ENCODE measurements around the gene OOSP4A.

The OOSP4A gene

DNA sequence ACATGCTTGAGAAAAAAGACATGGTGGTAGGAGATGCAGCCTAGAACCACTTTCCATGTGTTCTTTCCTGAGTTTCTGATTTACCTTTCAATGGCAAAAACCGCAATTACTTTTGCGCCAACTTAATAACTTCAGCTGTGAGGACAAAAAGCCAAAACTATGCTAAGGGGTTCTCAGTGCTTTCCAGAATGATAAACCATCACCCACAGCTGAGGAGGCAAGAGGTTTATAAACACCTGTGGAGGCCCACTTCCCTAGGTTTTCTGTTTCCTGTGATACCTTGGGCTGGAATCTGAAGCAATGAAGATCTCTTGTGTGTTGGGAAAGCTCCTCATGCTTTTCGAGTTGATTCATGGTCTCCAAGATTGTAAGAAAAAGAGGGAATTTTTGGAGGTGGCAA lies at the start of gene OOSP4A:
Gene OOSP4A (plus strand): TSS at position 301 of the 400 bp plus-strand sequence. CDS start 0 bp downstream, at position 301.
- DNase-seq: no peak

DNA sequence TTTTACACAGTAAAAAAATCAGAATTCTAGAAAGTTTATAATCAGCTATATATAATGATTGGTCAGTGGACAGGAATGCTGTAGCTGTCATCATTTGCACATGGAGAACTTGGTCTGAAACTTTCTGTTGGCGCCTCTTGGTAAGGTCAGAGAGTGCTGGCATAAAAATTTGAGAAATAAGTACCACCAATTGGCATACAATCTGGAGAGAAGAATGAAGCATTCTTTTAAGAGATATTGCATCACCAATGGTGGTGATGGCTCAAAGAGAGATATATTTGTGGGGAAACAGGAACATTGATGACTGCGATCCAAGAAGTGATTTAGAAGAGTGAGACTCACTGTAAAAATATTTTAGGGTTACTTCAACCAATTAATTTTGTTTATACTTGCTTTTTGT lies 45.4 kb upstream of the OOSP4A start:
- no peak for DNase-seq

DNA sequence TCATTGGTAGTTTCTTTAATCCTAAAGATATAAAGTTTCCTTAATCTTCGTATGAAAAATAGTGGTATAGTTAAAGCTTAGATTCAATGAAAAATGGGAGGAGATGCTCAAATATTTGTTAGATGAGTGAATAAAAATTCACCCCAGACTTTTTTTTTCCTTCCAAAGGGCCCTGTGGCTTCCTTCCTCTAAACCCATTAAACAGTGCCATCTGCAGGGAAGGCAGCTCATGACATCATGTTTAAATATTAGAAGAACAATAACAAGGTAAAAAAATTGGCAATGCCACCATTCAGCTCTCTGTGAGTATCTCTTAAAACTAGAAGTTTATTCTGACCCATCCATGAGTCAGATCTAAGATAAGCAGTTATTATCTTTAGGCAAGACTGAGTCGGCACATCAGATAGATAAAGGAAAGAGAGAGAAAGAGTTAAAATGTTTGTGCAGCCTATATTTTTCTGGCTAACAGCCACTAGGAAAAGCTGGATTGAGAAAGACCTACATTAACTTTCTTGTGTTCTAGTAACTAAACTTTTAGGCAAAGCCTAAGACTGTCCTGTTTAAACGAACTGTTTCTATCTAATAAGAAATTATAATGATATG lies 44.7 kb upstream of the OOSP4A start:
- no peak for DNase-seq

DNA sequence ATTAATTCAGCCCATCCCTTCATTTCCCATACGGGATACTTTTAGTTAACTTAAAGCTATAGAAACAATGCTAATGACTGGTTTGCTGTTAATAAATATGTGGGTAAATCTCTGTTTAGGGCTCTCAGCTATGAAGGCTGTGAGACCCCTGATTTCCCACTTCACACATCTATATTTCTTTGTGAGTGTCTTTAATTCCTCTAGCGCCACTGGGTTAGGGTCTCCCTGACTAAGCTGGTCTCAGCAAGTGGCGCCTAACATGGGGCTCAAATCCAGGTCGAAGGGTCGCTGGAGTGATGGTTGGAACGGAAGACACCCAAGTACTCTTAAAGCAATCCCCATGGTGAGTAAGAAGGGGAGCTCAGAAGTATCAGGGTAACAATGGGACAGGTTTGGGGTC lies 40.0 kb upstream of the OOSP4A start:
- DNase-seq: no peak

DNA sequence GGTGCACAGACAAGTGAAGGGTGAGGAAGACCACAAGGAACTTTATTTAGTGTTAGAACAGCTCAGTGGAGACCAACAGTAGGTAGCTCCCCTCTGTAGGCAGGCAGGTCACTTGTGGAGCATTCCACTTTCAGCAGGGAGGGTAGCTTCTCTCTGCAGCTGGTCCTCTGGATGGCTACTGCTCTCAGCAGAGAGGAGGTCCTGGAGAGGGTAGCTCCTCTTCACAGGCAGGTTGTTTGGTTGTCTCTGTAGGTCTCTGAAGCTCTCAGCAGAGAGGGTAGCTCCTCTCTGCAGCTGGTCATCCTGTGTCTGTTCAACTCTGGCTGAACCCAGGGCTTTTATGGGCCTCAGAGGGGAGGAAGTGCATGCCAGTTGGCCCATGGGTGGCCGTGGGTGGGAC lies 32.1 kb upstream of the OOSP4A start:
- DNase-seq: no peak

DNA sequence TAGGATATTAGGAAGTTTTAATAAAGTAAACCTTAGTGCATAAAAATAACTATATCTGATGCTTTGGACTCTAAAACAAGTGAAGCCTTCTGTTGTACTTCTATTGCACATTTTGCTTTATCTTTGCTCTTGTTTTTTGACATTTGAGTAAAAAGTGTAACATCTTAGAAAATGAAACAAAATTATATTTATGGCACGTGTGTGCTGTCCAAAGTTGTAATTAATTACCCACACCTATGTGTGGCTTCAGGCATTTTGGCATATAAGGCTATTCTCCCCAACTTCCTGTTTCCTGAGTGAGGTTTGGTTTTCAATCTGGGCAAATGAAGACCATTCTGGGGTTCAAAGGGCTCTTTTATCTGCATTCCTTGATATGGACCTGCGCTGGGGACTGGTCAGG lies 25.7 kb upstream of the OOSP4A start, which contains the start of gene OOSP1:
Gene OOSP1 (plus strand): TSS at position 301 of the 400 bp plus-strand sequence. CDS start 23 bp downstream, at position 324.
- no peak for DNase-seq

DNA sequence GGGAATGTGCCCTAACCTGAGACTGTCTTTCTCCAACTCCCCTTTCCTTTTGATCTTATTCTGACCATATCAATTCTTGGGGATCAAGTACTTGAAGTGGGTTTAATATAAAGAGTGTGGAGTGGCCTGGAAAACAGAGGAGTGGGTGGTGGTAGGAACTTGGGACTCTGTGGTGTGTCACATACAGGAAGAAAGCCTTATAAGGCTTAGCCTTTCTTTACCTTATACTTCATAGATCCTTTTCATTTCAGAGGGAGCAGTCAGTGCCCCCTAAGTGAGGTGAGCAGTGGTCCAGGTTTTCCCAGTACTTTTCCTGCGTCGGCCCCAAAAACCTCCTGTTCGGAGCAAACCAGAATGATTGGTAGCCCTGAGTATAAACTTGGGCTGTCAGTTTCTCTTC lies 25.1 kb upstream of the OOSP4A start:
- DNase-seq: no peak

DNA sequence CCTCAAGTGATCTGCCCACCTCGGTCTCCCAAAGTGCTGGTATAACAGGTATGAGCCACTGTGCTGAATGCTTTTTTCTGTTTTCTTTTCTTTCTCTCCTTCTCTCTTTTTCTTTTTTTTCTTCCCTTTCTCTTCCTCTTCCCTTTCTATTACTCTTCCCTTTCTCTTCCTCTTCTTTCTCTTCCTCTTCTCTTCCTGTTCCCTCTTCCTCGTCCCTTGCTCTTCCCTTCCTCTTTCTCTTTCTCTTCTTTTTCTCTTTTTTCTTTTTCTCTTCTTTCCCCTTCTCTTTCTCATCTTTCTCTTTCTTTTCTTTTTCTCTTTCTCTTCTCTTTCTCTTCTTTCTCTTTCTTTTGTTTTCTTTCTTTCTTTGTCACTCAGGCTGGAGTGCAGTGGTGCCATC lies 24.4 kb upstream of the OOSP4A start:
- DNase-seq: no peak

DNA sequence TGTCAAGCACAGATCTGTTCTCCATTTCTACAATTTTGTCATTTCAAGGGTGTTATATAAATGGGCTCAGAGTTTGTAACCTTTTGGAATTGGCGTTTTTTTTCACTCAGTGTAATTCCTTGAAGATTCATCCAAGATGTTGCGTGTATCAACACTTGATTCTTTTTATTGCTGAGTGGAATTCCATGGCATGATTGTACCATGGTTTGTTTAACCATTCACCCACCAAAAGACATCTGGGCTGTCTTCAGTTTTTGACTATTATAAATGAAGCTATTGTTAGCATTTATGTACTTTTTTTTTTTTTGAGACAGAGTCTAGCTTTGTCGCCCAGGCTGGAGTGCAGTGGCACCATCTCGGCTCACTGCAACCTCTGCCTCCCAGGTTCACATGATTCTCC lies 22.7 kb upstream of the OOSP4A start:
- DNase-seq: no peak

DNA sequence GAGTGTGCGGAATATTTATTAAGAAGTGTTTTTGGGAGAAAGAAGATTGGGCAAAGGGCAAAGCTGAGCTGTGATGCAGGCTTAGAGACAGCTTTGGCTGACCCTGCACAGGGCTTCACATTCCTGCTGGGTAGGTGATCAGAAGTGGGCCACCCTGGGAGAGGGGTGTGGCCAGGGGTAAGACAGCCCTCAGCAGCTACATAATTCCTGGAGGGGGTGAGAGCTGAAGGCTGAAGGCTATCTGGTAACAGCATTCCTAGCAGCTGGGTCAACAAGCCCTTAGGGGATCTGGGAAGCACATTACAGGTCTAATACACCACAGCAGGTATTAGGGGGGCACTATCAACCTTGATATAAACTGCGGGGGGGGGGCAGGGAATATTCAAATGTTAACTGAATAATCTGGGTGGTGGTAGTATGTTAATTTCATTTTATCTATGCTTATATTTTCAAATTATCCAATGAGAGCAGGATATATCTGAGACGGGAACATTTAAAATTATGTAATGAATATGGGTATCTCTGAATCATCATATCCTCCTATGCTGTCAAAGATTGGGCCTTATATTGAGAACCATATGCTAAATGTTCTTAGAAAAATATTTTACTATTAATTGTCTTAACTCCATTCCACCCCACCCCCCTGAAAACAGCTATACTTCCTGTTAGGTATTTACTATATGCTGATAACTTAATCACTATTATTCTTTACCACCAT lies 19.7 kb upstream of the OOSP4A start:
- DNase-seq: no peak

DNA sequence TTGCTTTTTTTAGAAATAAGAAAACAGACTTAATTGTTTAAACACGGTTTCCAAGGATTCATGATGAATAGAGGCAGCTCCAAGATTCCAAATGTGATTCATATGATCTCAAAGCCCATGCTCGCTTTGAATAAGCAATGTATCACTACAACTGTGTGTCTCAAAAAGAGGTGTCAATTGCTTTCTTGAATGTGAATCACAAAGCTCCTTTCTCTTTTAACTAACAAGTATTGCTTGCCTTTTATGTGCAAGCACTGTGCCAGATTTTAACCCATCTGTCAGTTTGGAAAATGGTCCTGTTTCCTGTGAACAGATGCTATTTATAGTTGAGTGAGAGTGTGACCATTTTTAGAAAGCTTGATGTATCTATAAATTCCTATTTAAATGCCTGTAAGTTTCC lies 19.1 kb upstream of the OOSP4A start:
- no peak for DNase-seq

DNA sequence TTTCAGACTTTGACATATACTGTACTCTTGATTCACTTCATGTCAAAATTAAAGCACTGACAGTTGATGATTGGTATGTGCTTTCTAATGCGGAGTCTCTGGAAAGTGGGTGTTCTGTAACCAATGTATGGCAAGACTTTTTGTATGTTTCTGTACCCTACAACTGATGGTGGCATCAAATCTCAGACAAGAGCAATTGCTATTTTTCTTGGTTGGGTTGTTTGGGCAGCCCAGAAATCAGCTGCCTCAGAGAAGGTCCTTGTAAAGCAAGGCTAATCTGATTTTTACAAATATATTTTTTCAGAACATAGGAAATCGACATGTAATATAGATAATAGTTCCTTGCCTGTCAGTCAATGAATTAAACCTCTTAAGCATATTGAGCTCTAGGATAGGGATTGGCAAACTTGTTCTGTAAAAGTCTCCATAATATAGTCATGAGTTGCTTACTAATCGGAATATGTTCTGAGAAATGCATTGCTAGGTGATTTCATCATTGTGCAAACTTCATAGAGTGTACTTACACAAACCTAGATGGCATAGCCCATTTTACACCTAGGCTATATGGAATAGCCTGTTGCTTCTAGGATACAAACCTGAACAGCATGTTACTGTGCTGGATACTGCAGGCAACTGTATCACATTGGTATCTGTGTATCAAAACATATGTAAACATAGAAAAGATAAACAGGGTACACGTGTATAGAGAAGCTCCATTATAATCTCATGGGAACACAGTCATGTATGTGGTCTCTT lies 10.2 kb upstream of the OOSP4A start:
- DNase-seq: no peak

DNA sequence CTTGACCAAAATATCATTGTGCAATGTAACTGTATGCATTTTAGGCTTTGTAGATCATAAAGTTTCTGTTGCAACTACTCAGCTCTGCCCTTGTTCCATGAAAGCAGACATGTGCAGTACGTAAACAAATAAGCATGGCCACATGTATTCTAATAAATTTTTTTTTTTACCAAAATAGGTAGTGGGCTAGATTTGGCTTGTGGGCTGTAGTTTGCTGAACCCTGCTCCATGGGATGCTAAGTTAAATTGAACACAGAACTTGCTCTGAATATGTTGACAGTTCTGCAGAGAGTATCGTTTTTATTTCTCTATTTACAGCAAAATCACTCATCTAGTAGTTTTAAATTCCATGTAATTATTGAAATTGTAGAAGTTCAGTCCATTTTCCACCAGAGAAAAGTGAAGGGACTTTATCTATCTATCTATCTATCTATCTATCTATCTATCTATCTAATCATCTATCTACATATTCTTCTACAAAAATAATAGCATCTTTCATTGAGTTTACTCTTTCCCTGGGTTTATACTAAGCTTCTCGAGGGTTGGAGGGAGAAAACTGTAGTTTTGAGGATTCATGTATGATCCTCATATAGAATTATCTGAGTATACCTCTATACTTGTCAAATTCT lies 9.5 kb upstream of the OOSP4A start:
- DNase-seq: no peak

DNA sequence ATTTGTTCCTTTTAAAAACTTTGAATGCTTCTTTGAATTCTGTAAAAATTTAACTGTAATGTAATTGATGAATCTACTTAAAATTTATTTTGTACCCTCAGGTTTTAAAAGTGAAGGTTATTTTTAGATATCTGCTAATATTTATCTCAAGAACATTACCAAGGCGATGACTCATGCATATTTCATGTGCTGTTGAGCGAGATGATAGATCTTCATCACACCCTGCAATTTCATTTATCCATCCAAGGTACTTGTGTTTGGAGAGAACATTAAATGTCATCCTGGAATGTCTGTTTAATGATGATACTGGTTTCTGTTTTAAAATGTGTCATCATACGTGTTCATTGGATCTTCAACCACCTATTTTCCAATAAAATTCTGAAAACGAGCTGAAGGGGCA lies 6.7 kb upstream of the OOSP4A start:
- no peak for DNase-seq

DNA sequence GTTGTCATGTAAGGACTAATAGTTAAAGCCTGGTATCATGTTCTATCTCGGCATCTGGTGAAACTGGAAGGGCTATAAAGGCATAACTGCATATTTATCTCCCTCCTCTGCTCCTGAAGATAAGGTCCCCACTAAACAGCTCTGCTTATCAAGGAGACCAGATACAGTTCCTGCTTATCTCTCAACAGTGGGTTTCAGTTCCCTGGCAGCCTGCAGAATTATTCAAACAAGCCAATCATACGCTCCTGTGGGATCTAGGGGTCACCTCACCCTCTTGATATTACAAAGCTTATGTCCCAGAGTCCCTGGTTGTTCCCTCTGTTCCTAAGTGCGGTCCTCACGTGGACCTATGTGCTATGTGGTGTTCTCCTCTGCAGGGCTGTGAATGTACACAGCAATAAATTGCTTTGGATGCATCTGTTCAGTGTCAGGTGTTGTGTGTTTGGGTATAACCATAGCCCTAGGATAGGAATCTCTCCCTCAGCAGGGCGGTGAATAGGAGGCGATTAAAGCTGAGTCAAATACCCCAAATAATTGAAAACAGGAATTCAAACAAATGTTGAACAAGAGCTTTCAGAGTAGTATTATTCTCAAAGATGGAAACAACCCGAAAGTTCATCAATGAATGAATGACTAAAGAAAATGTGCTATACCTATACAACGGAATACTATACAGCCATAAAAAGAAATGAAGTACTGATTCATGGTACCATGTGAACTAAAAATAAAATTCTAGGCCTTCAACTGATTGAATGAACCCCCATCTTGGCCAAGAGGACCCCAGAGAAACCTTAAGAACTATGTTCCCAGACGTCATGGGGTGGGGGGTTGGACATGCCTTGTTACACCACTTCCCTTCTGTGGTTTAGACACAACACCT lies 3.1 kb upstream of the OOSP4A start:
- DNase-seq: no peak

DNA sequence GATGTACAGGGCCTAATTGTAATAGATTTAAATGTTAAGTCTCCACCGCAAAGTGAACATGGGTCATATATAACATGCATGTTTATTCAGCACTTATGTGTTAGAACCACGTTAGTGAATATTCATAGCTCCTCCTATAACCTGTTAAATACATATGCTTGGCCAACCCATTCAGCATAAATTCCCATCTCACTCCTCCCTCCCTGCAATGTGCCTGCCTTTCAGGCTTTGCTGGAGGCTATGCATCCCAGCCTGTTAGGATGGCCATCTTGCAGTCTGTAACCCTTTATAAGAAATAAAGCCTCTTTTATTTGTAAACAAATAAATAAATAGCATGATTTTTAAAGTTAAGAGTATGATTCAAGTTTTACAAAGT lies 1.7 kb upstream of the OOSP4A start:
- DNase-seq: no peak

DNA sequence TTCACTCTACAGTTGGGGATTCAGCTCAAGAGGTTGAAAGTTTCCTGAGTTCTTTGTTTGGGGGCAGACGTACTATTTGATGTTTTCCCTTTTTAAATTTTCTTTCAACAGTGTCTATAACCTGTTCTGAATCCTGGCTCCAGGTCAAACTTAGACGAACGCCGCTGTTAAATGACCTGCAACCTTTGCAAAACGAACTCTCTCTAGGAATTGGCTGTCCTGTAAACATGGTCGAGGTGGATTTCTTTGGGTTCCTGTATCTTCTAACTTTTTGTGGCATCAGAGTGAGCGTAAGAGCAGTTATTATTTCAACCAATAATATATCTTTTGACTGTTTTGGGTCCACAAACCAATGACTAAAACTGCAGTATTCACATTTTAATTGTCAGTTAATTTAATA lies 1.6 kb downstream of the OOSP4A start:
- DNase-seq: no peak

DNA sequence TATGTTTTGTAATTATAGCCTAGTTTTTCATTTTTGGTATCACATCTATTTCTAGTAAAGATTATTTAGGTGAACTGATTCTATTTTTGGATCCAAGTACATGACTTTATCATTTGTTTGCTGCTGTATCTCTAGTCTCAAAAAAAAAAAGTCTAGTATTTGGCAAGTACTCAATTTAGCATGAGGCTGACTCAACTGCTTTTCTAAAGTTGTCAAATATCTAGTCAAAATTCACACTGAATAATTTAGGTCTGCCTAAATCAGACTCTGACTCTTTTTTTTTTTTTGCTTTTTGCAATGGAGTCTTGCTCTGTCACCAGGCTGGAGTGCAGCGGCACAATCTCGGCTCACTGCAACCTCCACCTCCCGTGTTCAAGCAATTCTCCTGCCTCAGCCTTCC lies 2.4 kb downstream of the OOSP4A start:
- DNase-seq: no peak

DNA sequence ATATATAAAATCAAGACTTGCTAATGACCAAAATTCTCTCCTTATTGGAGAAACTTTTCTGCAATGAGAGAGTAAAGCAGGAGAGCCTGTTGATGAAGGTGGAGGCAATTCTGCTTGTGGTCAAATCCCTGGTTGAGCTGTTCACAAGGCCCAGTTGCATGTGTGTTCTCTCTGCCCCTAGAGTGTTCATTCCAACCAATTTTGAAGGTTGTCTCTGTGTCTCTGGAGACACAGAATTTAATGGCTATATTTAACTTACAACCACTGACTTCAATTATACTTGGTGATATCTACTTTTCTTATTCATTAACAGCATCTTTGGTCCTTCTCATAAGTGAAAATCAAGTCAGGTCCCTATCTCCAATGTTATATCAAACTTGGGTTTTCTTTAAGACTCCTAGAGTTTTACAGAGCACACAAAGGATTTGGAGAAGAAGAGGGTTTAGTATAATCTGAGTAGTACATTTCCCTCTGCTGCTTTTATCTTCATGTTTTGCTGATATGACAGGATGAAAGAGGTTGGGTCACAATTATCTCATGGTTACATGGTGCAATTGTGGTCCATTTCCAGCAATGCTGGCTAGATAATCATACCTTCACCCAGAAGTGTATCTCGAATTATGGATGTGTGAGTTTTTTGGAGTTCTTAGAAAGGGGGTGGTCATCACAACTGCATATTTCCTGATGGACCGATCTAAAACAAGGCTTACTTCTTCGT lies 4.0 kb downstream of the OOSP4A start:
- no peak for DNase-seq

DNA sequence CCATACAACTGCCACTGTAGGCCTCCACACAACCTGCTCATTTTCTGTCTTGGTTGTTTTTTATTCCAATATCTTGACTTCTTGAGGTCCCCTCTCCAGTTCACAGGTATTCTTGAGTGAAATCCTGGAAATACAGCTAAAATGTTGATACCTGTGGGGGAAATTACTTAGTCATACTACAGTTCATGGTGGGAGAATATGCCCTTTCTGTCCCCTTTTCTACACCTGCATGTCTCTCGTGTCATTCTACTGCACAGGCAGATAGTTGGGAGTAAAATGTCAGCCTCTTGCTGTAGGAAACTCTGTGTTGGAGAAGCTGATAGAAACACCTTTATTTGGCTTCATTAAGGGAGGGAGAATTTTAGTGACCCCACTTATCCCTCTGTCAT lies 4.6 kb downstream of the OOSP4A start:
- DNase-seq: no peak

DNA sequence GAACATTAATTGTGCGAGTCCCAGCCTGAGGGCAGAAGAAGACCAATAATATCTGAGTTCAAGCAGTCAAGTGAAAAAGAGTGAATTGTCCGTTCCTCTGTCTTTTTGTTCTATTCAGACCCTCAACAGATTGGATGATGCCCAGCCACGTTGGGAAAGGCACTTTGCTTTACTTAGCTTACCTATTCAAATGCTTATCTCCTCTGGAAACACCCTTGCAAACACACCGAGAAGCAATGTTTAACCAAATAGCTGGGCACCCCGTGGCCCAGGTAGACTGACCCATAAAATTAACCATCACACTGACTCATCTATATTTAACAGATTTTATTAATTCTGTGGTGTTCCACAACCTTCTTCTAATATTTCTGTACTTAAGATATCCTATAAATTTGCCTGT lies 9.3 kb downstream of the OOSP4A start:
- no peak for DNase-seq

Data from CD4-positive, alpha-beta T cell treated with Interleukin-15 for 1 hour (primary cell).